Breast epithelium (tissue), 3 donors: ENCODE measurements around the gene PTPRM.

Source experiments
- CTCF ChIP-seq, 3 donors: fragments of 450-650 bp; IDR thresholded peaks; one replicate each; pipeline ENCODE4 v1.5.1; 2016 to 2017; ENCODE audit warnings: antibody characterized with exemption in 3 of 3, mild to moderate bottlenecking in 3 of 3, moderate library complexity in 3 of 3
- POLR2A ChIP-seq: fragments of 450-650 bp; IDR thresholded peaks from one replicate; pipeline ENCODE4 v1.6.1; 2016; ENCODE audit warnings: antibody characterized with exemption, mild to moderate bottlenecking, moderate library complexity

- TF ChIP-seq CTCF (IDR thresholded peaks at IDR 0.05) (no peak), POLR2A (no peak)
Observed at GRCh38 chr18:8339952-8340351, 772.8 kb downstream of the PTPRM start.
